Smooth muscle cell (in vitro differentiated cells): Measurements from ENCODE around the gene SIRPA. TPM values are rescaled to one million over a fixed set of nuclear protein-coding genes. Genes with fewer than 3 reads are reported as not detected.

Experiments used
- DNase-seq: peaks from one replicate; lab custom pipeline; 2025; ENCODE audit not compliant: unreplicated experiment; lab: John Stamatoyannopoulos, UW
- H2AFZ ChIP-seq: fragments of 200-600 bp; sonication (generic); 2 replicates; pipeline ENCODE4 v1.6.0; 2016; ENCODE audit warnings: antibody characterized with exemption, low read depth, mild to moderate bottlenecking
- H3F3A ChIP-seq: fragments of 200-600 bp; sonication (generic); 2 replicates; pipeline ENCODE4 v1.6.0; 2017; ENCODE audit warnings: antibody characterized with exemption, low read depth
- H3K27ac ChIP-seq: fragments of 200-600 bp; sonication (generic); 2 replicates; pipeline ENCODE4 v1.5.1; 2016; ENCODE audit warnings: low read depth, mild to moderate bottlenecking
- H3K27me3 ChIP-seq: fragments of 200-600 bp; sonication (generic); 2 replicates; pipeline ENCODE4 v1.6.1; 2016; ENCODE audit warnings: low read depth, mild to moderate bottlenecking
- H3K36me3 ChIP-seq: fragments of 200-600 bp; sonication (generic); 2 replicates; pipeline ENCODE4 v1.5.1; 2016; ENCODE audit warnings: low read depth
- H3K4me1 ChIP-seq: fragments of 200-600 bp; sonication (generic); 2 replicates; pipeline ENCODE4 v1.5.1; 2016; ENCODE audit warnings: low read depth
- H3K4me2 ChIP-seq: fragments of 200-600 bp; sonication (generic); 2 replicates; pipeline ENCODE4 v1.6.0; 2016; ENCODE audit warnings: mild to moderate bottlenecking
- H3K4me3 ChIP-seq: fragments of 200-600 bp; sonication (generic); 2 replicates; pipeline ENCODE4 v1.5.1; 2016; ENCODE audit warnings: mild to moderate bottlenecking
- H3K79me2 ChIP-seq: fragments of 200-600 bp; sonication (generic); 2 replicates; pipeline ENCODE4 v1.6.0; 2016; ENCODE audit warnings: low read depth, mild to moderate bottlenecking
- H3K9ac ChIP-seq: fragments of 200-600 bp; sonication (generic); 2 replicates; pipeline ENCODE4 v1.6.0; 2016; ENCODE audit warnings: low read depth
- H3K9me3 ChIP-seq: fragments of 200-600 bp; sonication (generic); replicated peaks from 2 replicates; pipeline ENCODE4 v1.5.1; 2016; ENCODE audit warnings: low read depth
- H4K20me1 ChIP-seq: fragments of 200-600 bp; sonication (generic); 2 replicates; pipeline ENCODE4 v1.6.0; 2016; ENCODE audit warnings: low read depth
- WGBS: methylation state at CpG from one replicate; pipeline ENCODE4 v1.1.7; 2016; ENCODE audit warnings: low lambda C conversion rate; 5-methylcytosine and 5-hydroxymethylcytosine counted together
- polyA plus RNA-seq: library from polyadenylated mRNA; unstranded; fragments of >200 nt; fragmentation: Nextera tagmentation; extraction: Ambion mirVana; gene quantifications from 2 replicates; pipeline ENCODE4 v1.2.1, GENCODE V29; 2016
- total RNA-seq: library from RNA; depleted of rRNA; stranded (reverse); fragments of >200 nt; gene quantifications from 2 replicates; pipeline ENCODE4 v1.2.3, GENCODE V29; 2014
- TF ChIP-seq, protein P1 (sequence below): fragments of 200-600 bp; sonication (generic); IDR thresholded peaks from 2 replicates; pipeline ENCODE4 v1.5.1; 2017; ENCODE audit warnings: borderline replicate concordance, mild to moderate bottlenecking, antibody characterized with exemption; ENCODE audit not compliant: insufficient read depth, poor library complexity, severe bottlenecking

SIRPA gene
- total and polyA plus RNA-seq, 2 experiments from 2014 or later: 8.3 to 14.5 TPM

DNA sequence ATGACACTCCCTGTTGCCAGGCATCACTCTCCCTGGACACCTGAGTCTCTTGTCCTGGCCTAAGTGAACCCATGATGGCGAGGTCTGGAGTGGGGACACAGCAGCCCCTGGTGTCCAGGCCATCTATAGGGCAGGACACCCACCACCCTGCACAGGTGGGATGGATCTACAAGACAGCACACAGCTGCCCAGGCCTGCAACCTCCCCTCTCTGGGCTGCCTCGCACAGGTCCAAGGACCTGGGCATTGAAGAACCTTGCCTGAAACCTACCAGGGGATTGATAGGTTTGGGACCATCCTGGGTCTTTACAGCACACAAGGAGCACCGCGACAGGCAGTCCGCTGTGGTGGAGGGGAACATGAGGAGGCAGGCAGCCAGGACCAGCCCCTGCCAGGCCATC is 87.5 kb downstream of the SIRPA start:
- Histone ChIP-seq H3K9me3 (no peaks in the 10 kb centered on the region), H3K27me3 (peaks cover 33% of the 10 kb centered on the region), H4K20me1 (no peaks in the 10 kb centered on the region), H3K4me1 (no peaks in the 10 kb centered on the region), H3K79me2 (no peaks in the 10 kb centered on the region), H3K4me3 (no peak overlapping the region), H3K4me2 (no peak overlapping the region), H3K27ac (no peak overlapping the region), H3F3A (no peaks in the 10 kb centered on the region), H3K9ac (no peak overlapping the region), H2AFZ (no peak overlapping the region), H3K36me3 (no peaks in the 10 kb centered on the region)
- TF ChIP-seq, protein P1, sequence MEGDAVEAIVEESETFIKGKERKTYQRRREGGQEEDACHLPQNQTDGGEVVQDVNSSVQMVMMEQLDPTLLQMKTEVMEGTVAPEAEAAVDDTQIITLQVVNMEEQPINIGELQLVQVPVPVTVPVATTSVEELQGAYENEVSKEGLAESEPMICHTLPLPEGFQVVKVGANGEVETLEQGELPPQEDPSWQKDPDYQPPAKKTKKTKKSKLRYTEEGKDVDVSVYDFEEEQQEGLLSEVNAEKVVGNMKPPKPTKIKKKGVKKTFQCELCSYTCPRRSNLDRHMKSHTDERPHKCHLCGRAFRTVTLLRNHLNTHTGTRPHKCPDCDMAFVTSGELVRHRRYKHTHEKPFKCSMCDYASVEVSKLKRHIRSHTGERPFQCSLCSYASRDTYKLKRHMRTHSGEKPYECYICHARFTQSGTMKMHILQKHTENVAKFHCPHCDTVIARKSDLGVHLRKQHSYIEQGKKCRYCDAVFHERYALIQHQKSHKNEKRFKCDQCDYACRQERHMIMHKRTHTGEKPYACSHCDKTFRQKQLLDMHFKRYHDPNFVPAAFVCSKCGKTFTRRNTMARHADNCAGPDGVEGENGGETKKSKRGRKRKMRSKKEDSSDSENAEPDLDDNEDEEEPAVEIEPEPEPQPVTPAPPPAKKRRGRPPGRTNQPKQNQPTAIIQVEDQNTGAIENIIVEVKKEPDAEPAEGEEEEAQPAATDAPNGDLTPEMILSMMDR: no peak
- 95% methylated on average over 5 of the region's 5 CpGs for WGBS
- DNase-seq: no peak

DNA sequence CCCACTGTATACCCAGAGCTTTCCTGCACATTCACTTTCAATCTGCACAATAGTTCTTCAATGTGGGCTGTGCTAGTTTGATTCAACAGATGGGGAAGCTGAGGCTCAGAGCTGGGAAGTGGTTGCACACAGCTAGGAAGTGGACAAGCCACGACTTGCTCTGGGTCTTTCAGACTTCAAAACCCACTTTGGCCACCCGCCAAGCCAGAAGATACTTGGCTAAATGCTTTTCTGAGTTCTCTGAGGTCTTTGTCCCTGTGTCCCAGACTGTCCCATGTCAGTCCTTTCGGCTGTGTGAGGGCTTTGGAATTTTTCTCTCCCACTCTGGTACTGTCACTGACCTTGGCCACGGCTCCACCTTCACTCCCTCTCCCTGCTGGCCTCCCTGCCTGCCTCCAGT is 88.1 kb downstream of the SIRPA start:
- Histone ChIP-seq H3K4me3 (no peak overlapping the region), H3F3A (no peaks in the 10 kb centered on the region), H3K27ac (no peak overlapping the region), H4K20me1 (no peaks in the 10 kb centered on the region), H3K79me2 (no peaks in the 10 kb centered on the region), H2AFZ (no peak overlapping the region), H3K9me3 (no peaks in the 10 kb centered on the region), H3K4me2 (no peak overlapping the region), H3K36me3 (no peaks in the 10 kb centered on the region), H3K4me1 (no peaks in the 10 kb centered on the region), H3K9ac (no peak overlapping the region), H3K27me3 (peaks cover 30% of the 10 kb centered on the region)
- DNase-seq: no peak
- TF ChIP-seq, protein P1: no peak
- 77% methylated on average over 4 of the region's 4 CpGs for WGBS

DNA sequence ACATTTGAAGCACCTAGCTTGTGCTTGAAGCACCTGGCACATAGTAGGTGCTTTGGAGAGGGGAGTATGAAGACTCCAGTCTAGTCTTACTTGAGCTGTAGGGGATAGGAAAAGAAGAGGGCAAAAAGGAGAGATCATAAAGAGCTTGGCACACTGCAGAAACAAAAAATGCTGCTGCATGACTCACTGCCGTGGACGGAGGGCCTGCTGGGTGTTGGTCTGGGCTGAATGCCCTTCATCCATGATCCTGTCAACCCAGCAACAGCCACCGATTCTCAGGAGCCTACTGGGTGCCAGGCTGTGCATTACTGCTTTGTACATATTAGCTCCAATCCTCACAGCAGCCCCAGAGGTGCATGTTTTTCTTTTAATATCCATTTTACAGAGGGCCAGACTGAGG is 92.6 kb downstream of the SIRPA start:
- H3K9ac ChIP-seq: no peak overlapping the region
- no peaks in the 10 kb centered on the region for H3F3A ChIP-seq
- no peaks in the 10 kb centered on the region for H3K79me2 ChIP-seq
- 76% methylated on average over 3 of the region's 3 CpGs for WGBS
- no peak overlapping the region for H3K4me3 ChIP-seq
- H3K27me3 ChIP-seq: peaks cover 56% of the 10 kb centered on the region
- H3K36me3 ChIP-seq: no peaks in the 10 kb centered on the region
- DNase-seq: no peak
- no peaks in the 10 kb centered on the region for H3K9me3 ChIP-seq
- H3K4me1 ChIP-seq: no peaks in the 10 kb centered on the region
- no peak overlapping the region for H2AFZ ChIP-seq
- no peaks in the 10 kb centered on the region for H4K20me1 ChIP-seq
- TF ChIP-seq, protein P1: no peak
- H3K27ac ChIP-seq: no peak overlapping the region
- H3K4me2 ChIP-seq: no peak overlapping the region

Other genes starting within 250 kb of the SIRPA start
- gene SIRPG, start 237.6 kb upstream of the SIRPA start, total RNA-seq: not detected in 2 replicates
- not detected in 2 replicates for gene SIRPG, start 237.6 kb upstream of the SIRPA start, polyA plus RNA-seq
- gene PDYN, start 98.7 kb downstream of the SIRPA start, total RNA-seq: not detected in 2 replicates
- gene PDYN, start 98.7 kb downstream of the SIRPA start, polyA plus RNA-seq: not detected in 2 replicates
- gene STK35, start 206.4 kb downstream of the SIRPA start, total RNA-seq: 14.6 and 15.6 TPM in 2 replicates
- gene STK35, start 206.4 kb downstream of the SIRPA start, polyA plus RNA-seq: 9.6 and 11.3 TPM in 2 replicates